Activated CD4-positive, alpha-beta T cell treated with anti-CD3 and anti-CD28 coated beads, Interleukin-2, amount 10 ng/mL, durations not matched to agents 24 days and 14 days (primary cell): ENCODE measurements around the gene ZNF805. TPM values are rescaled to one million over a fixed set of nuclear protein-coding genes. Genes with fewer than 3 reads are reported as not detected.
"Not testable (repeated sequence)": the region's sequence is repeated elsewhere in the genome, so short reads cannot be mapped to it uniquely, and the experiment has no call there.

ENCODE experiments used
- DNase-seq: peaks from one replicate; pipeline ENCODE4 v3.0.0; 2022
- H3K27ac Mint-ChIP-seq: one replicate; pipeline ENCODE4 v1.8.0; 2022; ENCODE audit warnings: mild to moderate bottlenecking, mixed read lengths
- H3K27me3 Mint-ChIP-seq: one replicate; pipeline ENCODE4 v1.8.0; 2022; ENCODE audit warnings: mixed read lengths
- H3K36me3 Mint-ChIP-seq: one replicate; pipeline ENCODE4 v1.8.0; 2022; ENCODE audit warnings: low read depth, mild to moderate bottlenecking, mixed read lengths
- H3K4me1 Mint-ChIP-seq: one replicate; pipeline ENCODE4 v1.8.0; 2021; ENCODE audit warnings: mixed read lengths
- H3K4me3 Mint-ChIP-seq: one replicate; pipeline ENCODE4 v1.8.0; 2022; ENCODE audit warnings: mild to moderate bottlenecking, moderate library complexity, mixed read lengths
- H3K9me3 Mint-ChIP-seq: one replicate; pipeline ENCODE4 v1.8.0; 2021; ENCODE audit warnings: mixed read lengths
- intact Hi-C: fragments of 100-400 bp; cut with micrococcal nuclease; formaldehyde crosslinking; loops from one replicate; pipeline ENCODE4 v1.15.1; 2023
- total RNA-seq: library from RNA; stranded (reverse); gene quantifications from 2 replicates; pipeline ENCODE4 v1.2.3, GENCODE V29; 2022

Gene ZNF805
- total RNA-seq, 1 donor from 2014 or later: 7.6 TPM

DNA sequence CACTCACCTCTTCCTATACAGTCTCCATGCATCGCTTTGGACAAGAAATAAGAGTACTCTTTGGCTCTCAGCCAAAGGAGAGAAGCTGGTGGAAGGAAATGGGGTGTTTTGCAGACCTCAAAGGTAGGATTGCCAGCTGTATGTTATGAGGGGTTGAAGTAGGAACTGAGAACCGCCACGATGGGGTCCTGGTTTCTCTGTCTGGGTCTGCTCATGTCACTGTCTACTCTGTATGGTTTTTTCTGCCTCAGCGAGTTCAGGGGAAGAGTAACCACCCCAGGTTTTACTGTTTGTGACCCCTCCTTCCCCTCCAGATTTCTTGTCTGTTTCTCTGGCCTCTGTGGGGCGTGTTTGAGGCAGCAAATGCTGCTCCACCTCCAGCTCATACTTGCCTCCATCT, 4.1 kb downstream of the ZNF805 start:
- peaks cover 8% of the 10 kb centered on the region for H3K9me3 Mint-ChIP-seq
- H3K4me1 Mint-ChIP-seq: peaks cover 21% of the 10 kb centered on the region
- H3K27me3 Mint-ChIP-seq: peaks cover 2% of the 10 kb centered on the region
- DNase-seq: no peak
- H3K4me3 Mint-ChIP-seq: no peak overlapping the region
- H3K36me3 Mint-ChIP-seq: peaks cover 68% of the 10 kb centered on the region
- intact Hi-C loops: no loop called here
- no peak overlapping the region for H3K27ac Mint-ChIP-seq

DNA sequence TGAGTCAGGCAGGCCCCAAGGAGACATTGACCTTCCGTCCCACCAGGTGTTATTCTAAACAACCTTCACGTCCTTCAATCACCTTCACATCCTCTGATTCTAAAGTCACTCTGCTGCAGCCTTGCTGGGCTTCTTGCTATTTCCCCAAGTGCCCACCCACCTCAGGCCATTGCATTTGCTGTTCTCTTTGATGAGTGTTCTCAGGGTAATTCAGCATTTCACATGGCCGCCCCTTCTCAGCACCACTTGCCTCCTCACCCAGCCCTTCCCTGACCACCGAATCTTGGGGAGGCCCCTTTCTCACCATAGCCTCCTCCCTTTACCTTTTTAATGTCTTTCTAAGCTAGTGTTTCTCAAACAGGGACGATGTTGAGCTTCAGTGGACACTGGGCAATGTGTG, 4.6 kb downstream of the ZNF805 start:
- Mint-ChIP-seq H3K27ac (no peak overlapping the region), H3K4me3 (no peak overlapping the region), H3K9me3 (peaks cover 9% of the 10 kb centered on the region), H3K36me3 (peaks cover 70% of the 10 kb centered on the region), H3K4me1 (peaks cover 21% of the 10 kb centered on the region), H3K27me3 (peaks cover 2% of the 10 kb centered on the region)
- intact Hi-C loops: no loop called here
- DNase-seq: no peak

DNA sequence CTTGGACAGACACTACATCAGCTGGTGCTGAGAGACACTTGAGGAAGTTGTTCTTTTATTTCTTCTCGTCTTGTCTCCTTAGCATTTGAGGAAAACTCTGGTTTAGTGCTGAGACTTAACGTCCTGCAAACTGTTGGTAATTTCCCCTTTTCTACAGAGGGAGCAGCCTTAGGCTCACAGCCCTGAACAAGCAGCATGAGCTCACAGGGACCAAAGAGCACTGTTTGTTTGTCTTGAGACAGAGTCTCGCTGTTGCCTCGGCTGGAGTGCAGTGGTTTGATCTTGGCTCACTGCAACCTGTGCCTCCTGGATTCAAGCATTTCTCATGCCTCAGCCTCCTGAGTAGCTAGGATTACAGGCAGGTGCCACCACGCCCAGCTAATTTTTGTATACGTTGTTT, 5.5 kb downstream of the ZNF805 start:
- no peak overlapping the region for H3K27ac Mint-ChIP-seq
- DNase-seq: no peak
- H3K9me3 Mint-ChIP-seq: peaks cover 15% of the 10 kb centered on the region
- H3K27me3 Mint-ChIP-seq: no peaks in the 10 kb centered on the region
- H3K36me3 Mint-ChIP-seq: peaks cover 74% of the 10 kb centered on the region
- H3K4me3 Mint-ChIP-seq: no peak overlapping the region
- intact Hi-C loops: no loop called here
- H3K4me1 Mint-ChIP-seq: peaks cover 17% of the 10 kb centered on the region

DNA sequence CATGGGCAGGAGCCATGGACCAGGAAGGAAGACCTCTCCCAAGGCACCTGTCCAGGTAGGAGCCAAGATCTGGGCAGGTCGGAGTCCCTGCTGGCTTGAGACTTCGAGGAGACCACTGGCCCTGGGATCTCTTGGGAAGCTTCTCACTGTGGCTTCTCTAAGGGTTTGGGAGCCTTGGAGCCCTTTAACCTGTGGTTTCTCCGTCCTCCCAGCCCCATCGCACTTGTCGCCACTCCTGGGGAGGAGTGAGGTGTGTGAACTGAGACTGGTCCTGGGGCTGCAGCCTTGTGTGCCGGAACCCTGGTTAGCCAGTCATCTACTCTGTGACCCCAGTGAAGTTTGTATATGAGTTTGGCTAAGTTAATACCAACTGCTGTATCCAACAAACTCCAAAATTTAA, 8.2 kb downstream of the ZNF805 start:
- Mint-ChIP-seq H3K9me3 (peaks cover 26% of the 10 kb centered on the region), H3K36me3 (peaks cover 91% of the 10 kb centered on the region), H3K4me3 (no peak overlapping the region), H3K27me3 (no peaks in the 10 kb centered on the region), H3K27ac (no peak overlapping the region), H3K4me1 (peaks cover 2% of the 10 kb centered on the region)
- no peak for DNase-seq
- intact Hi-C loops: no loop called here

DNA sequence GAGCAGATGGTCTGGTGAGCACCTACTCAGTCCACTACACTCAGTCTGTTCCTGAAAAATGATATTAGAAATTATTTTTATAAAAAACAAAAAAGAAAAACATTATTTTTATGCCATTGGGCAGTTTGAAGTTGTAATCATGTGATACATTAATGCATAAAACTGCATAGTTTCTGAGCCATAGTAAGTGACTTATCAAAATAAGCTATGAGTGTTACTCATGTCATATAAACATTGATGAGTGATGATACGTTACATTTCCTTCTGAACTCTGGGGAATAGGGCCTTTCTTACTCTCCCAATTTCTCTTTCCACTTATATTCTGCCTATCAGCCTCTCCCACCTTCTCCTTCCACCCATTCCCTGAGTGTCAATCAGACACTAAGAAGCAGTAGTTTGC, 8.9 kb downstream of the ZNF805 start:
- H3K27ac Mint-ChIP-seq: no peak overlapping the region
- intact Hi-C loops: no loop called here
- H3K4me1 Mint-ChIP-seq: peaks cover 2% of the 10 kb centered on the region
- peaks cover 93% of the 10 kb centered on the region for H3K36me3 Mint-ChIP-seq
- peaks cover 30% of the 10 kb centered on the region for H3K9me3 Mint-ChIP-seq
- no peak overlapping the region for H3K4me3 Mint-ChIP-seq
- no peak for DNase-seq
- no peaks in the 10 kb centered on the region for H3K27me3 Mint-ChIP-seq

DNA sequence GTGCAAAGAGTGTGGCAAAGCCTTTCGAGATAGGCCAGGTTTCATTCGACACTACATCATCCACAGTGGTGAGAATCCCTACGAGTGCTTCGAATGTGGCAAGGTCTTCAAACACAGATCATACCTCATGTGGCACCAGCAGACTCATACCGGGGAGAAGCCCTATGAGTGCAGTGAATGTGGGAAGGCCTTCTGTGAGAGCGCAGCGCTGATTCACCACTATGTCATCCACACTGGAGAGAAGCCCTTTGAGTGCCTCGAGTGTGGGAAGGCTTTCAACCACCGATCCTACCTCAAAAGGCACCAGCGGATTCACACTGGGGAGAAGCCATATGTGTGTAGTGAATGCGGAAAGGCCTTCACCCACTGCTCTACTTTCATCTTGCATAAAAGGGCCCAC, 13.3 kb downstream of the ZNF805 start:
- H3K27me3 Mint-ChIP-seq, H3K4me1 Mint-ChIP-seq, H3K27ac Mint-ChIP-seq, H3K4me3 Mint-ChIP-seq, DNase-seq, intact Hi-C loops: not testable (repeated sequence)
- Mint-ChIP-seq H3K9me3 (peaks cover 39% of the 10 kb centered on the region), H3K36me3 (peaks cover 80% of the 10 kb centered on the region)

DNA sequence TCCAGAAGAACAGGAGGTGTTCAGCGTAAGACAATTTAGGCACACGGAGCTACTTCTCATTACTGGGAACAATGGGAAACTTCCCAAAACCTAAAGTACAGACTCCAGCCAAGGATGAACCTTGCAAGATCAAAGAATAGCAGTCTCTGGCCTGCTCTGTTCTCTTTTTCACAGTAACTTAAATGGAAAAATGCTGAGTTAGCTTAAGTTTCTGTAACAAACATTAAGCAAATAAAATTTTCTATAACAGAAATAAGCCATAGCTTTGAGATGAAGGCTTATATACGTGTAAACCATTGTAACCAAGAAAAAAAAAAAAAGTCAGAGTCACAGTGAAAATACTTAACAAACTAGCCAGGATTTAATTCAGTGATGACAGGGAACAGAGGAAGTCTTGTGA, 21.6 kb downstream of the ZNF805 start:
- intact Hi-C loops: no loop called here
- Mint-ChIP-seq H3K36me3 (peaks cover 51% of the 10 kb centered on the region), H3K4me1 (no peaks in the 10 kb centered on the region), H3K4me3 (no peak overlapping the region), H3K27ac (no peak overlapping the region), H3K9me3 (peaks cover 54% of the 10 kb centered on the region), H3K27me3 (no peaks in the 10 kb centered on the region)
- no peak for DNase-seq

DNA sequence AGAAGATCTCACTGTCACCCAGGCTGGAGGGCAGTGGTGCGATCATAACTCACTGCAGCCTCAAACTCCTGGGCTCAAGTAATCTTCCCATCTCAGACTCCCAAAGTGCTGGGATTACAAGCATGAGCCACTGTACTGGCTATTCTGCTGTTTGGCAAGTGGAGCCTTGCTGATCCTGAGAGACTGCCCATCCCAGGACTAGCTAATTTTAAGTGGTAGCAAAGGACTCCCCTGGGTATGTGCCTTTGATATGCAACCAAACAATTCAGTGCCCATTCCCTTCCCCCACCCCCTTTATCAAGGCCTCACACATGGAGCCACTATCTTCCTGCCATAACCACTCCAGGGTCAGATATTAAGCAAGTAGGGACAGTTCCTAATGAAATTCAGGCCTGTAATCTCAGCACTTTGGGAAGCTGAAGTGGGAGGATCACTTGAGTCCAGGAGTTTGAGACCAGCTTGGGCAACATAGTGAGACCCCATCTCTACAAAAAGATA, 22.9 kb downstream of the ZNF805 start:
- intact Hi-C loops: no loop called here
- Mint-ChIP-seq H3K4me1 (no peaks in the 10 kb centered on the region), H3K27me3 (no peaks in the 10 kb centered on the region), H3K4me3 (no peak overlapping the region), H3K9me3 (peaks cover 57% of the 10 kb centered on the region), H3K27ac (no peak overlapping the region), H3K36me3 (peaks cover 46% of the 10 kb centered on the region)
- DNase-seq: no peak

DNA sequence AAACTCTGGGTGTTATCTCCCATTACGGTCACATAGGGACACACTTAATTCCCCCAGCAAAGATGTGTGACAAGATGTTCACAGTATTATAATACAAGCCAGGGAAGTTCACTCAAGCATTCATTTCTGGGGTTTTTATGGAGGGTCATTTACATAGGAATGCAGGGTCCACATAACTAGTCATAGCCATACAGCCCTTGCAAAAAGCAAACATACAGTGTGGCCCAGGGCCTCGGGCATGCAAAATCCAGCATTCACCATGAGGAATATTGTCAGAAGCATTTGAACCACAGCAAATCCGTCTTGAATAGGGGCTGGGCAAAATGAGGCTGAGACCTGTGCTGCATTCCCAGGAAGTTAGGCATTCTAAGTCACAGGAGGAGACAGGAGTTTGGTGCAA, 26.9 kb downstream of the ZNF805 start:
- Mint-ChIP-seq H3K9me3 (peaks cover 37% of the 10 kb centered on the region), H3K27me3 (no peaks in the 10 kb centered on the region), H3K36me3 (peaks cover 17% of the 10 kb centered on the region), H3K4me1 (no peaks in the 10 kb centered on the region), H3K4me3 (no peak overlapping the region), H3K27ac (no peak overlapping the region)
- intact Hi-C loops: no loop called here
- no peak for DNase-seq

DNA sequence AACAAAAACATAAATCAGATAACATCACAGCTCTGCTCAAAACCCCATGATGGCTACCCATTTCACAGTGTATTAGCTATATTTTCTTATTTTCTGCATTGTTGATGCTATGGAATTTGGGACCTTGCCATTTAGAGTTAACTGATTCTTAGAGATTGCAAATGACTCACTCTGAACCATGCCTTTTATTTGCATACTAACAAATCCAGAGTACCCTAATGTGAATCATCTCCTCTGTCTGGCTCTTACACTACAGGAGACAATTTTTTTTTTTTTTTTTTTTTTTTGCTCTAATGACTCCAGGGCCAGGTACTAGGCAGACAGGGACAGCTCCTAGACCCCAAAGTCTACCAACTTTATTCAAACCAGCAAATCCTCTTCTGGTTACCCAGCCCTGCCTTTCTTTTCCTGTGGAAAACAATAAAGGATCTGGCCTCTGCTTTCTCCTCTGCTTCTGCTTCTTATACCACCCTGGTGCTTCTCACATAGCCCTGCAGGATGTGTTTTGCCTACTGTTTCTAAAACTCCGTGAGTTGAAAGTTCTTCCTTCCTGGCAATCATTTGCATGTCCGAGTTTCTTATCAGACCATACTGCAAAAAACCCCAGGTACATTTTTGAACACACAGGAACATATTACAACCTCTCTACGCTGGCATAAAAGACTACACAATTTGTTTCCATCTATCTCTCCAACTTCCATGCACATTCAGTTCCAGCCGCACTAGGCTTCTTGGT, 29.3 kb downstream of the ZNF805 start:
- H3K4me1 Mint-ChIP-seq: no peaks in the 10 kb centered on the region
- no peak overlapping the region for H3K4me3 Mint-ChIP-seq
- H3K27me3 Mint-ChIP-seq: no peaks in the 10 kb centered on the region
- no peak for DNase-seq
- intact Hi-C loops: no loop called here
- H3K36me3 Mint-ChIP-seq: peaks cover 12% of the 10 kb centered on the region
- H3K27ac Mint-ChIP-seq: no peak overlapping the region
- H3K9me3 Mint-ChIP-seq: peaks cover 31% of the 10 kb centered on the region

DNA sequence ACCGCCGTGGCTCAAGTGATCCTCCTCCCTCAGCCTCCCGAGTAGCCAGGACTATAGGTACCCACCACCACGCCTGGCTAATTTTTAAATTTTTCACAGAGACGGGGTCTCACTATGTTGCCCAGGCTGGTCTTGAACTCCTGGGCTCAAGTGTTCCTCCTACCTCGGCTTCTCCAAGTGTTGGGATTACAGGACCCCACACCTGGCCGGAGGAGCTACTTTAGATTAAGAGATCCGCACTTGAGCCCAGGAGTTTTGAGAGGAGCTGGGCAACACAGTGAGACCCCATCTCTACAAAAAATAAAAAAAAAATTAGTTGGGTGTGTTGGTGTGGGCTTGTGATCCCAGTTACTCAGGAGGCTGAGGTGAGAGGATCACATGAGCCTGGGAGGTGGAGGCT, 30.8 kb downstream of the ZNF805 start:
- no peaks in the 10 kb centered on the region for H3K27me3 Mint-ChIP-seq
- no peaks in the 10 kb centered on the region for H3K4me1 Mint-ChIP-seq
- peaks cover 13% of the 10 kb centered on the region for H3K36me3 Mint-ChIP-seq
- H3K9me3 Mint-ChIP-seq: peaks cover 20% of the 10 kb centered on the region
- H3K4me3 Mint-ChIP-seq: no peak overlapping the region
- H3K27ac Mint-ChIP-seq: no peak overlapping the region
- intact Hi-C loops: no loop called here
- no peak for DNase-seq

DNA sequence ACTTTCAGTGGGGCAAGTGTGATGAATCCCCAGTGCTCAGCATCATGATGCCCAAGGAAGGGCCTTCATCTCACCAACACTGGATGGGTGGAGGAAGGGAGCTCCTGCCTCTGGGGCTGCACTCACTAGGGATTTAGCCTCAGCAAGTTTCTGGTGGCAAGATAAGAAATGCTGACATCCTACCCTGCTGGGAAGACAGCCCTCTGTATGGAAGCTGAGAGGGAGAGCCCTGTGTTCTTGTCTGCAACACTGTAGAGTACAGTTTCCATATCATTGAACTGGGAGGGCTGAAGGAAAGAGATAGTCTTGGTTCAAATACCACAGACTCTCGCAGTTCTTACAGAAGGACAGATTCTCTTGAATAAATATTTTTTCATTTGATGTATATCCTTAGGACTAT, 32.6 kb downstream of the ZNF805 start:
- Mint-ChIP-seq H3K27me3 (no peaks in the 10 kb centered on the region), H3K27ac (no peak overlapping the region), H3K4me3 (no peak overlapping the region), H3K4me1 (no peaks in the 10 kb centered on the region), H3K9me3 (peaks cover 9% of the 10 kb centered on the region), H3K36me3 (peaks cover 13% of the 10 kb centered on the region)
- intact Hi-C loops: no loop called here
- DNase-seq: no peak

DNA sequence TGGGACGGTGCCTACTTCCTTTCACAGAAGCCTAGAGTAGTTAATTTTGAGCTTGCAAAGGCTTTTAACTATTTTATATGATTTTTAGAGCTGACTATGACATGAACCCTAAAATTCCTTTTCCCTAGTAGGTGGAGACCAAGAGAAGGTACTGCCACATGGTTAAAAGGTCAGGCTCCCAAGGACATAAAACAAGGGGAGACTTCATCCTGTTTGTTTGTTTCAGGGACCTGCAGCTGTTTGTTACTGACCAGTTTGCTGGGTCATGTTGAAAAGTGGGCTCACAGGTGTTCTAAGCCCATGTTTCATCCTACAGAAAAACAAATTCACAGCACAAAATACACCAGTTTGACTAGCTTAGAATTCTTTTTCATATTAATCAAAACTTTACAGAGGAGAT, 36.0 kb downstream of the ZNF805 start:
- Mint-ChIP-seq H3K4me3 (no peak overlapping the region), H3K9me3 (peaks cover 9% of the 10 kb centered on the region), H3K27ac (no peak overlapping the region), H3K36me3 (peaks cover 19% of the 10 kb centered on the region), H3K4me1 (peaks cover 5% of the 10 kb centered on the region), H3K27me3 (no peaks in the 10 kb centered on the region)
- intact Hi-C loops: no loop called here
- no peak for DNase-seq

DNA sequence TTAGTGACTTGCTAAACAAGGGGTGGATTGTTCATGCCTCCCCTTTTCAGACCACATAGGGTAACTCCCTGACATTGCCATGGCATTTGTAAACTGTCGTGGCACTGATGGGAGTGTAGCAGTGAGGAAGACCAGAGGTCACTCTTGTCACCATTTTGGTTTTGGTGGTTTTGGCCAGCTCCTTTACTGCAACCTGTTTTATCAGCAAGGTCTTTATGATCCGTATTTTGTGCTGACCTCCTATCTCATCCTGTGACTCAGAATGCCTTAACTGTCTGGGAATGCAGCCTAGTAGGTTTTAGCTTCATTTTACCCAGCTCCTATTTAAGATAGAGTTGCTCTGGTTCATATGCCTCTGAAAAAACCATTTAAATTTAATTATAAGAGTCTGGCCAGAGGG, 38.0 kb downstream of the ZNF805 start:
- Mint-ChIP-seq H3K36me3 (peaks cover 35% of the 10 kb centered on the region), H3K4me1 (peaks cover 20% of the 10 kb centered on the region)
- H3K4me3 Mint-ChIP-seq, intact Hi-C loops, H3K9me3 Mint-ChIP-seq, H3K27me3 Mint-ChIP-seq, DNase-seq, H3K27ac Mint-ChIP-seq: not testable (repeated sequence)
